K562 (cell line): ENCODE results near the gene SLC35D2. TPM values are rescaled to one million over a fixed set of nuclear protein-coding genes. Genes with fewer than 3 reads are reported as not detected.

ENCODE experiments used
- CHD7 ChIP-seq: fragments of 200-600 bp; sonication (generic); IDR thresholded peaks from one replicate; pipeline ENCODE4 v1.6.1; 2012; ENCODE audit warnings: mild to moderate bottlenecking, low read depth, low read length, inconsistent platforms
- KAT2B ChIP-seq: IDR thresholded peaks from one replicate; pipeline ENCODE4 v1.6.1; 2012; ENCODE audit warnings: low read depth, mild to moderate bottlenecking, control low read depth, inconsistent platforms, low read length, moderate library complexity
- MTF1 ChIP-seq: fragments of 250-450 bp; sonication (Bioruptor Pico); IDR thresholded peaks from 2 replicates; pipeline ENCODE4 v1.9.0; 2021; ENCODE audit warnings: moderate library complexity, mild to moderate bottlenecking, inconsistent platforms, borderline replicate concordance
- SLC30A9 ChIP-seq: fragments of 250-450 bp; sonication (Bioruptor Pico); IDR thresholded peaks from 2 replicates; pipeline ENCODE4 v1.8.0; 2022; ENCODE audit warnings: mild to moderate bottlenecking, moderate library complexity
- SP1 ChIP-seq: sonication (generic); formaldehyde crosslinking; IDR thresholded peaks from 2 replicates; pipeline ENCODE4 v1.8.1; 2022; ENCODE audit warnings: mild to moderate bottlenecking, missing genetic modification reagents
- SRF ChIP-seq, 2 experiments: fragments of 250-450, 450-650 bp in 1 of 2; sonication (Bioruptor Pico) in 1 of 2; sonication (generic) in 1 of 2; formaldehyde crosslinking; IDR thresholded peaks; 2 replicates each; pipeline versions ENCODE4 v1.5.0 to v1.5.1; 2020 to 2022; ENCODE audit warnings: mild to moderate bottlenecking in 1 of 2, missing genetic modification reagents in 1 of 2
- TGIF2 ChIP-seq: sonication (generic); formaldehyde crosslinking; IDR thresholded peaks from 2 replicates; pipeline ENCODE4 v1.8.1; 2022; ENCODE audit warnings: mild to moderate bottlenecking, missing genetic modification reagents, moderate library complexity
- ZBED1 ChIP-seq: IDR thresholded peaks from 2 replicates; pipeline ENCODE4 v1.6.1; 2014
- ZNF398 ChIP-seq: fragments of 250-450 bp; sonication (Bioruptor Pico); IDR thresholded peaks from 2 replicates; pipeline ENCODE4 v1.8.0; 2021; ENCODE audit warnings: moderate library complexity, mild to moderate bottlenecking, inconsistent platforms
- ZNF764 ChIP-seq: fragments of 250-450 bp; sonication (Bioruptor Pico); IDR thresholded peaks from 2 replicates; pipeline ENCODE4 v1.4.0; 2020; ENCODE audit warnings: low read depth, mild to moderate bottlenecking, moderate library complexity
- polyA plus RNA-seq, 8 experiments: library from polyadenylated mRNA; depleted of rRNA in 4 of 8; stranded (reverse) in 5 of 8; unstranded in 3 of 8; fragments of >200 nt; fragmentation: Nextera tagmentation in 2 of 8; fragmentation: Illumina TruSeq in 1 of 8; extraction: Ambion mirVana in 2 of 8; extraction: Trizol in 1 of 8; gene quantifications; 2 replicates each; pipeline versions ENCODE4 v1.2.1 to v1.2.3, GENCODE V29; 2011 to 2014; ENCODE audit warnings: inconsistent platforms in 1 of 8, missing spikeins in 1 of 8
- total RNA-seq, 7 experiments: library from RNA; depleted of rRNA in 6 of 7; stranded (reverse); fragments of >200 nt in 6 of 7; fragmentation: Illumina TruSeq in 2 of 7; extraction: Trizol in 2 of 7; gene quantifications; 2 replicates each; pipeline versions ENCODE4 v1.2.1 to v1.2.3, GENCODE V29; 2011 to 2021; ENCODE audit warnings: low replicate concordance in 1 of 7
- TF ChIP-seq, protein P1 (sequence below): fragments of 150-350 bp; IDR thresholded peaks from 2 replicates; pipeline ENCODE4 v1.6.1; 2014; ENCODE audit warnings: low read depth, mild to moderate bottlenecking, low read length, borderline replicate concordance

Gene SLC35D2
- total and polyA plus RNA-seq, 9 of the 15 experiments (the other 6 are each of a cell fraction or from before 2014, with no cell fraction given): 2.9 to 14.9 (median 11.7) TPM

- no peak for TF ChIP-seq ZBED1
- TF ChIP-seq SRF (CRISPR knock-in tag; IDR thresholded peaks at IDR 0.05): no peak
- TF ChIP-seq, protein P1, sequence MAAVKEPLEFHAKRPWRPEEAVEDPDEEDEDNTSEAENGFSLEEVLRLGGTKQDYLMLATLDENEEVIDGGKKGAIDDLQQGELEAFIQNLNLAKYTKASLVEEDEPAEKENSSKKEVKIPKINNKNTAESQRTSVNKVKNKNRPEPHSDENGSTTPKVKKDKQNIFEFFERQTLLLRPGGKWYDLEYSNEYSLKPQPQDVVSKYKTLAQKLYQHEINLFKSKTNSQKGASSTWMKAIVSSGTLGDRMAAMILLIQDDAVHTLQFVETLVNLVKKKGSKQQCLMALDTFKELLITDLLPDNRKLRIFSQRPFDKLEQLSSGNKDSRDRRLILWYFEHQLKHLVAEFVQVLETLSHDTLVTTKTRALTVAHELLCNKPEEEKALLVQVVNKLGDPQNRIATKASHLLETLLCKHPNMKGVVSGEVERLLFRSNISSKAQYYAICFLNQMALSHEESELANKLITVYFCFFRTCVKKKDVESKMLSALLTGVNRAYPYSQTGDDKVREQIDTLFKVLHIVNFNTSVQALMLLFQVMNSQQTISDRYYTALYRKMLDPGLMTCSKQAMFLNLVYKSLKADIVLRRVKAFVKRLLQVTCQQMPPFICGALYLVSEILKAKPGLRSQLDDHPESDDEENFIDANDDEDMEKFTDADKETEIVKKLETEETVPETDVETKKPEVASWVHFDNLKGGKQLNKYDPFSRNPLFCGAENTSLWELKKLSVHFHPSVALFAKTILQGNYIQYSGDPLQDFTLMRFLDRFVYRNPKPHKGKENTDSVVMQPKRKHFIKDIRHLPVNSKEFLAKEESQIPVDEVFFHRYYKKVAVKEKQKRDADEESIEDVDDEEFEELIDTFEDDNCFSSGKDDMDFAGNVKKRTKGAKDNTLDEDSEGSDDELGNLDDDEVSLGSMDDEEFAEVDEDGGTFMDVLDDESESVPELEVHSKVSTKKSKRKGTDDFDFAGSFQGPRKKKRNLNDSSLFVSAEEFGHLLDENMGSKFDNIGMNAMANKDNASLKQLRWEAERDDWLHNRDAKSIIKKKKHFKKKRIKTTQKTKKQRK: no peak
- TF ChIP-seq CHD7: no peak
- TF ChIP-seq SLC30A9: no peak
- TF ChIP-seq KAT2B: no peak
- no peak for TF ChIP-seq ZNF764 (CRISPR knock-in tag)
- TF ChIP-seq SP1 (CRISPR knock-in tag): no peak; the same call in none of the 2 replicates
- no peak for TF ChIP-seq ZNF398 (CRISPR knock-in tag)
- no peak for TF ChIP-seq TGIF2
- no peak for TF ChIP-seq MTF1 (CRISPR knock-in tag)
Measured at GRCh38 chr9:96417051-96417586, 33.6 kb upstream of the SLC35D2 start (continued).
